CD4-positive, alpha-beta T cell treated with Interleukin-6 for 4 hours (primary cell): ENCODE data around the gene ZNF354C.

Source experiments
- DNase-seq: peaks from one replicate; pipeline ENCODE4 v3.0.0-alpha.2; 2020; ENCODE audit warnings: mixed read lengths

ZNF354C gene

GRCh38 chr5:179114756-179115155, 54.6 kb downstream of the ZNF354C start:
- DNase-seq = no peak

GRCh38 chr5:179115307-179115706, 55.1 kb downstream of the ZNF354C start:
- no peak for DNase-seq

- no peak for DNase-seq
Measured at GRCh38 chr5:179115845-179116524, 55.8 kb downstream of the ZNF354C start.

- no peak for DNase-seq
Measured at GRCh38 chr5:179118338-179118737, 58.2 kb downstream of the ZNF354C start.

- no peak for DNase-seq
Measured at GRCh38 chr5:179118756-179119414, 58.7 kb downstream of the ZNF354C start.

- no peak for DNase-seq
Measured at GRCh38 chr5:179119415-179120170, 59.4 kb downstream of the ZNF354C start.

- no peak for DNase-seq
Measured at GRCh38 chr5:179120421-179120861, 60.3 kb downstream of the ZNF354C start.

GRCh38 chr5:179120951-179121666, 60.9 kb downstream of the ZNF354C start:
- DNase-seq = no peak

GRCh38 chr5:179121667-179122111, 61.5 kb downstream of the ZNF354C start:
- DNase-seq = no peak

GRCh38 chr5:179122411-179123108, 62.4 kb downstream of the ZNF354C start:
- DNase-seq = no peak

GRCh38 chr5:179123109-179123426, 62.9 kb downstream of the ZNF354C start:
- DNase-seq = no peak

- no peak for DNase-seq
Measured at GRCh38 chr5:179123491-179124272, 63.5 kb downstream of the ZNF354C start.

- no peak for DNase-seq
Measured at GRCh38 chr5:179124273-179124852, 64.2 kb downstream of the ZNF354C start.

- DNase-seq = no peak
Measured at GRCh38 chr5:179124853-179125788, 64.9 kb downstream of the ZNF354C start.

GRCh38 chr5:179125789-179126505, 65.8 kb downstream of the ZNF354C start:
- no peak for DNase-seq

- DNase-seq = no peak
Measured at GRCh38 chr5:179126506-179126991, 66.4 kb downstream of the ZNF354C start.

GRCh38 chr5:179127136-179128040, 67.2 kb downstream of the ZNF354C start:
- DNase-seq = no peak

GRCh38 chr5:179128041-179128365, 67.8 kb downstream of the ZNF354C start:
- no peak for DNase-seq
